ENCODE data around the gene SEMA6A. TPM values are rescaled to one million over a fixed set of nuclear protein-coding genes. Genes with fewer than 3 reads are reported as not detected.

SEMA6A gene
- polyA plus RNA-seq, 3 donors, result 0.16 TPM; not detected in 2

GRCh38 chr5:116520771-116521170 lies 53.9 kb downstream of the SEMA6A start:
- H3K4me1 Mint-ChIP-seq, result no peaks in the 10 kb centered on the region
- Histone ChIP-seq H3K79me2 (ENCODE audit: insufficient read depth, low read length) (no peaks in the 10 kb centered on the region), H3K4me3 (replicated peaks in 1 of 3; ENCODE audit: low read depth in 2 of 3, low read length in 3 of 3) (no peak overlapping the region), H3K9me3 (replicated peaks in 1 of 2; ENCODE audit: control insufficient read depth in 1 of 2, insufficient read depth in 1 of 2, low read length in 2 of 2) (no peaks in the 10 kb centered on the region), H4K20me1 (ENCODE audit: insufficient read depth, low read length) (no peaks in the 10 kb centered on the region), H3K9ac (ENCODE audit: insufficient read depth, low read length, poor library complexity, severe bottlenecking) (no peak overlapping the region), H3K4me1 (ENCODE audit: control insufficient read depth in 1 of 2, insufficient read depth in 2 of 2, low read length in 2 of 2) (no peaks in the 10 kb centered on the region), H3K27ac (ENCODE audit: low read depth in 1 of 2, low read length in 2 of 2) (no peak overlapping the region), H2AFZ (ENCODE audit: insufficient read depth, low read depth, low read length, poor library complexity, severe bottlenecking) (no peak overlapping the region), H3K27me3 (ENCODE audit: control insufficient read depth in 2 of 2, insufficient read depth in 2 of 2, low read length in 2 of 2) (no peaks in the 10 kb centered on the region), H3K4me2 (replicated peaks; ENCODE audit: extremely low read depth, low read length, poor library complexity, severe bottlenecking) (no peak overlapping the region), H3K36me3 (replicated peaks in 1 of 2; ENCODE audit: control insufficient read depth in 1 of 2, insufficient read depth in 2 of 2, low read length in 2 of 2) (no peaks in the 10 kb centered on the region)
- no peak overlapping the region for H3K4me3 Mint-ChIP-seq
- H3K9me3 Mint-ChIP-seq, result peaks cover 0 to 3% (median 0%) of the 10 kb centered on the region in 7 donors
- no peaks in the 10 kb centered on the region for H3K36me3 Mint-ChIP-seq
- 0% methylated on average over 1 of the region's 1 CpG for WGBS (ENCODE audit: insufficient coverage)
- no peak overlapping the region for H3K27ac Mint-ChIP-seq
- intact Hi-C loops (cut with micrococcal nuclease), result no loop called here
- no peak for DNase-seq
- no peak for TF ChIP-seq CTCF (IDR thresholded peaks at IDR 0.05)
- H3K27me3 Mint-ChIP-seq (ENCODE audit: low read depth in 3 of 3), result peaks cover 0 to 1% (median 0%) of the 10 kb centered on the region in 3 donors

- Histone ChIP-seq H3K27me3 (ENCODE audit: control insufficient read depth in 2 of 2, insufficient read depth in 2 of 2, low read length in 2 of 2) (no peaks in the 10 kb centered on the region), H2AFZ (ENCODE audit: insufficient read depth, low read depth, low read length, poor library complexity, severe bottlenecking) (no peak overlapping the region), H3K36me3 (replicated peaks in 1 of 2; ENCODE audit: control insufficient read depth in 1 of 2, insufficient read depth in 2 of 2, low read length in 2 of 2) (no peaks in the 10 kb centered on the region), H3K9ac (ENCODE audit: insufficient read depth, low read length, poor library complexity, severe bottlenecking) (no peak overlapping the region), H3K4me2 (replicated peaks; ENCODE audit: extremely low read depth, low read length, poor library complexity, severe bottlenecking) (no peak overlapping the region), H3K4me3 (replicated peaks in 1 of 3; ENCODE audit: low read depth in 2 of 3, low read length in 3 of 3) (no peak overlapping the region), H3K4me1 (ENCODE audit: control insufficient read depth in 1 of 2, insufficient read depth in 2 of 2, low read length in 2 of 2) (no peaks in the 10 kb centered on the region), H3K79me2 (ENCODE audit: insufficient read depth, low read length) (no peaks in the 10 kb centered on the region), H4K20me1 (ENCODE audit: insufficient read depth, low read length) (no peaks in the 10 kb centered on the region), H3K27ac (ENCODE audit: low read depth in 1 of 2, low read length in 2 of 2) (no peak overlapping the region), H3K9me3 (replicated peaks in 1 of 2; ENCODE audit: control insufficient read depth in 1 of 2, insufficient read depth in 1 of 2, low read length in 2 of 2) (no peaks in the 10 kb centered on the region)
- H3K36me3 Mint-ChIP-seq, result no peaks in the 10 kb centered on the region
- H3K4me1 Mint-ChIP-seq, result no peaks in the 10 kb centered on the region
- H3K4me3 Mint-ChIP-seq, result no peak overlapping the region
- no peak for TF ChIP-seq CTCF (IDR thresholded peaks at IDR 0.05)
- no peak overlapping the region for H3K27ac Mint-ChIP-seq
- DNase-seq, result no peak
- no CpG with 5 or more reads among the region's 3 CpGs for WGBS (ENCODE audit: insufficient coverage)
- H3K27me3 Mint-ChIP-seq (ENCODE audit: low read depth in 3 of 3), result no peaks in the 10 kb centered on the region
- intact Hi-C loops (cut with micrococcal nuclease), result no loop called here
- peaks cover 0 to 4% (median 0%) of the 10 kb centered on the region in 7 donors for H3K9me3 Mint-ChIP-seq
Observed at GRCh38 chr5:116518423-116518822, 56.2 kb downstream of the SEMA6A start.

Data from CD14-positive monocyte (primary cell).